Measurements from ENCODE around the gene CCDC137. TPM values are rescaled to one million over a fixed set of nuclear protein-coding genes. Genes with fewer than 3 reads are reported as not detected.

Gene CCDC137
- total RNA-seq, 2 donors from 2014 or later = 35.8 to 44.2 TPM

DNA sequence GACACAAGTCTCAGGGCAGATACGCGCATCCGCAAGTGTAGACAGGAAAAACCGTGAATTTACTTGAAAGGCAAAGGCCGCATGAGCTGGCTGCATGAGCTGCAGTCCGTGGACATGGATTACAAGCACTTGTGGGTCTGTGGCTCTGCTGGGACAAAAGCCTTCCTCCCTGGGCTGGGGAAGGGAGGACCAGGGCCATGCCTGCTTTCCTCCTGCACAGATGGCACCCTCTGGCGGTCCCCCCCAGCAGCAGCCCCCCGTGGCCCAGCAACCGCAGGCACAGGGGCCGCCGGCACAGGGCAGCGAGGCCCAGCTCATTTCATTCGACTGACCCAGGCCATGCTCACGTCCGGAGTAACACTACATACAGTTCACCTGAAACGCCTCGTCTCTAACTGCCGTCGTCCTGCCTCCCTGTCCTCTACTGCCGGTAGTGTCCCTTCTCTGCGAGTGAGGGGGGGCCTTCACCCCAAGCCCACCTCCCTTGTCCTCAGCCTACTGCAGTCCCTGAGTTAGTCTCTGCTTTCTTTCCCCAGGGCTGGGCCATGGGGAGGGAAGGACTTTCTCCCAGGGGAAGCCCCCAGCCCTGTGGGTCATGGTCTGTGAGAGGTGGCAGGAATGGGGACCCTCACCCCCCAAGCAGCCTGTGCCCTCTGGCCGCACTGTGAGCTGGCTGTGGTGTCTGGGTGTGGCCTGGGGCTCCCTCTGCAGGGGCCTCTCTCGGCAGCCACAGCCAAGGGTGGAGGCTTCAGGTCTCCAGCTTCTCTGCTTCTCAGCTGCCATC is 34.9 kb downstream of the CCDC137 start:
- Mint-ChIP-seq H3K27me3 (ENCODE audit: insufficient read depth) (no peaks in the 10 kb centered on the region), H3K4me1 (peaks cover 7% of the 10 kb centered on the region), H3K36me3 (ENCODE audit: low read depth) (peaks cover 64% of the 10 kb centered on the region), H3K9me3 (no peaks in the 10 kb centered on the region), H3K27ac (peak overlapping the region; percentile 74), H3K4me3 (peak overlapping the region; percentile 92)
- no peak overlapping the region for H3K27ac ChIP-seq (ENCODE audit: low read depth, low read length)
- H3K9me3 ChIP-seq (ENCODE audit: control insufficient read depth, low read length) = no peaks in the 10 kb centered on the region
- no peak for DNase-seq
- peak overlapping the region; percentile 98 for H3K4me3 ChIP-seq (ENCODE audit: low read length)
- H3K9ac ChIP-seq (ENCODE audit: extremely low read depth, low read length, poor library complexity, severe bottlenecking) = peak overlapping the region; percentile 99
- peaks cover 66% of the 10 kb centered on the region for H3K36me3 ChIP-seq (ENCODE audit: control insufficient read depth, insufficient read depth, low read length)
- TF ChIP-seq, protein P1, sequence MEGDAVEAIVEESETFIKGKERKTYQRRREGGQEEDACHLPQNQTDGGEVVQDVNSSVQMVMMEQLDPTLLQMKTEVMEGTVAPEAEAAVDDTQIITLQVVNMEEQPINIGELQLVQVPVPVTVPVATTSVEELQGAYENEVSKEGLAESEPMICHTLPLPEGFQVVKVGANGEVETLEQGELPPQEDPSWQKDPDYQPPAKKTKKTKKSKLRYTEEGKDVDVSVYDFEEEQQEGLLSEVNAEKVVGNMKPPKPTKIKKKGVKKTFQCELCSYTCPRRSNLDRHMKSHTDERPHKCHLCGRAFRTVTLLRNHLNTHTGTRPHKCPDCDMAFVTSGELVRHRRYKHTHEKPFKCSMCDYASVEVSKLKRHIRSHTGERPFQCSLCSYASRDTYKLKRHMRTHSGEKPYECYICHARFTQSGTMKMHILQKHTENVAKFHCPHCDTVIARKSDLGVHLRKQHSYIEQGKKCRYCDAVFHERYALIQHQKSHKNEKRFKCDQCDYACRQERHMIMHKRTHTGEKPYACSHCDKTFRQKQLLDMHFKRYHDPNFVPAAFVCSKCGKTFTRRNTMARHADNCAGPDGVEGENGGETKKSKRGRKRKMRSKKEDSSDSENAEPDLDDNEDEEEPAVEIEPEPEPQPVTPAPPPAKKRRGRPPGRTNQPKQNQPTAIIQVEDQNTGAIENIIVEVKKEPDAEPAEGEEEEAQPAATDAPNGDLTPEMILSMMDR (conservative IDR thresholded peaks at IDR 0.05) = peak; percentile 13
- 88 to 90% methylated on average over 18 to 23 of the region's 23 CpGs for WGBS, 2 experiments (ENCODE audit: insufficient coverage in 1 of 2, insufficient read length in 1 of 2)
- no peaks in the 10 kb centered on the region for H3K27me3 ChIP-seq (ENCODE audit: control insufficient read depth, insufficient read depth, low read length, poor library complexity, severe bottlenecking)
- no peaks in the 10 kb centered on the region for H3K4me1 ChIP-seq (ENCODE audit: control insufficient read depth, insufficient read depth, low read length)

DNA sequence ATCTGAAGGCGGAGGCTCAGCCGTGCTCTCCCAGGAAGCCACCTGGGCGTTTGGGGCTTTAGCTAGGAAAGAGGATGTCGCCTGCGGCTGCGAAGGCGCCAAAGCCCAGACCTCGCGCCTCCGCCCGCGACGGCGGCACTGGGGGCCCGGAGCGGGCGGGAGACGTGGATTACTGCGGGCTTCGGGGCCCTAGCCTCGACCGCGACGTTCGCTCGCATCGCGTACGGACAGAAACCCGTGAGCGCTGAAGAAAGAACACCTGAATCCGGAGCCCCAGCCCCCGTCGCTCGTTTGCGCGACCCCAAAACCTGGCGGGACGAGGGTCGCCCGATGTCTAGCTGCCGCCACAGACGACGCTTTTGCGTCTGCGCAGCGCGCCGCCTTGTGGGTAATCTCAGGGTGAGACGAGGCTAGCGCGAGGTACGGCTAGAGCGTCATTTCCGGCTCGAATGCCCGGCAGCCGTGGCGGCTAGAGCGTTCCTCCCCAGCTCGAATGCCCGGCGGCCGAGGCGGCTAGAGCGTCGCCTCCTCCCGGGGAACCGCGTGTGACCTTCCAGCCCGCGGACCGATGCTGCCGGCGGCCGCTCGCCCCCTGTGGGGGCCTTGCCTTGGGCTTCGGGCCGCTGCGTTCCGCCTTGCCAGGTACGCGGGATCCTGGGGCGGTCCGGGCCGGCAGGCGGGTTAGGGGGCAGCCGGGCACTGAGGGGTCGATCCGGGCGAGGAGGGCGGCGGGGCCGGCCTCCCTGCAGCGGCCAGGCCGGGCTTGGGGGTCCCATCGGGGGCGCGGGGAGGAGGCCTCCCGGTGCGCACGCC is 36.6 kb downstream of the CCDC137 start, which contains the start of gene MRPL12:
Gene MRPL12 (plus strand): TSS at position 434 of the 813 bp plus-strand sequence. CDS start 135 bp downstream, at position 569.
- Mint-ChIP-seq H3K27me3 (ENCODE audit: insufficient read depth) (no peaks in the 10 kb centered on the region), H3K4me3 (peak within 1 kb of the TSS; percentile 92), H3K9me3 (no peaks in the 10 kb centered on the region), H3K36me3 (ENCODE audit: low read depth) (peaks cover 57% of the 10 kb centered on the region), H3K4me1 (peaks cover 7% of the 10 kb centered on the region), H3K27ac (peak within 1 kb of the TSS; percentile 96)
- H3K36me3 ChIP-seq (ENCODE audit: control insufficient read depth, insufficient read depth, low read length) = peaks cover 65% of the 10 kb centered on the region
- H3K9me3 ChIP-seq (ENCODE audit: control insufficient read depth, low read length) = no peaks in the 10 kb centered on the region
- TF ChIP-seq, protein P1 (conservative IDR thresholded peaks at IDR 0.05) = peak; percentile 26
- H3K27ac ChIP-seq (ENCODE audit: low read depth, low read length) = peak within 1 kb of the TSS; percentile 85
- DNase-seq = peak; percentile 99
- WGBS, 2 experiments (ENCODE audit: insufficient coverage in 1 of 2, insufficient read length in 1 of 2) = 0% methylated on average over 80 to 102 of the region's 102 CpGs
- peak within 1 kb of the TSS; percentile 98 for H3K4me3 ChIP-seq (ENCODE audit: low read length)
- peak within 1 kb of the TSS; percentile 99 for H3K9ac ChIP-seq (ENCODE audit: extremely low read depth, low read length, poor library complexity, severe bottlenecking)
- no peaks in the 10 kb centered on the region for H3K27me3 ChIP-seq (ENCODE audit: control insufficient read depth, insufficient read depth, low read length, poor library complexity, severe bottlenecking)
- H3K4me1 ChIP-seq (ENCODE audit: control insufficient read depth, insufficient read depth, low read length) = no peaks in the 10 kb centered on the region

DNA sequence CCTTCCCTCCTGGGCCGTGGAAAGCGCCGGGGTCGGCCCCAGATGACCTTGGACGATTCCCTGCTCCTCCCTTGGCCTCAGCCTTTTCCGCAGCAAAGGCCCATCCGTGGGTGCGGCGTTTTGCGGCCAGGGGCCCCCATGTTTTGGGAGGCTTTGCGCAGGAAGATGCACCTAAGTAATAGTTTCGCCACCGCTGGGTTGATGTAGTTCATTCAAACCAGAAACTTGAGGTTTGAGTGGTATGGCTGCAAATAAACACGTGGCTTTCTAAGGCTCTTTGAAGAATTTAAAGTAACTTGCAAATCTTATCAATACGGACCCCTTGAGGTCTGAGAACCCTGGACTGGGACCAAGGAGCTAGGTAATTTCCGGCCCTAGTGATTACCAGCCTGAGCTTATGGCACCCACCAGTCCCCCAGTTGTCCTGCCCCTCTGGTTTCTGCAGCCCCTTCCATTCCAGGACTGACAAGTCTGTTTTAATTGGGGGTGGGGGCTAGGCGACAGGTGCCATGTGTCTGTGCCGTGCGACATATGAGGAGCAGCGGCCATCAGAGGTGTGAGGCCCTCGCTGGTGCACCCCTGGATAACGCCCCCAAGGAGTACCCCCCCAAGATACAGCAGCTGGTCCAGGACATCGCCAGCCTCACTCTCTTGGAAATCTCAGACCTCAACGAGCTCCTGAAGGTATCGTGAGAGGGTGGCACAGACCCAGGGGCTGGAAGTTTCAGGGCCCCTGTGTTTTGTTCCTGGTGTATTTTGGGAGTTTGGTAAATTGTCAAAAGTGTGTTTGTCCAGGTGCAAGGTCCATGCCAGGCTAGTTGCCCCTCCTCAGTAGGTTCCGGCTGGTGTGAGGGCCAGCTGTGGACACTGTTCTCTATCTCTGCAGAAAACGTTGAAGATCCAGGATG is 37.5 kb downstream of the CCDC137 start:
- Mint-ChIP-seq H3K4me1 (peaks cover 7% of the 10 kb centered on the region), H3K9me3 (no peaks in the 10 kb centered on the region), H3K36me3 (ENCODE audit: low read depth) (peaks cover 51% of the 10 kb centered on the region), H3K4me3 (peak overlapping the region; percentile 92), H3K27me3 (ENCODE audit: insufficient read depth) (no peaks in the 10 kb centered on the region), H3K27ac (peak overlapping the region; percentile 88)
- no peak for DNase-seq
- Histone ChIP-seq H3K27me3 (ENCODE audit: control insufficient read depth, insufficient read depth, low read length, poor library complexity, severe bottlenecking) (no peaks in the 10 kb centered on the region), H3K36me3 (ENCODE audit: control insufficient read depth, insufficient read depth, low read length) (peaks cover 60% of the 10 kb centered on the region), H3K4me1 (ENCODE audit: control insufficient read depth, insufficient read depth, low read length) (no peaks in the 10 kb centered on the region), H3K27ac (ENCODE audit: low read depth, low read length) (peak overlapping the region; percentile 57), H3K4me3 (ENCODE audit: low read length) (peak overlapping the region; percentile 98), H3K9me3 (ENCODE audit: control insufficient read depth, low read length) (no peaks in the 10 kb centered on the region), H3K9ac (ENCODE audit: extremely low read depth, low read length, poor library complexity, severe bottlenecking) (peak overlapping the region; percentile 99)
- TF ChIP-seq, protein P1 (conservative IDR thresholded peaks at IDR 0.05) = no peak
- WGBS, 2 experiments (ENCODE audit: insufficient coverage in 1 of 2, insufficient read length in 1 of 2) = 33 to 35% methylated on average over 18 to 27 of the region's 27 CpGs

All from endodermal cell (in vitro differentiated cells).